ENCODE results near the gene CAMTA1.

Gene CAMTA1

GRCh38 chr1:7738044-7738443, 952.8 kb downstream of the CAMTA1 start:
- no peak for DNase-seq (ENCODE audit: extremely low spot score)
- ChIA-PET POLR2A (no interaction called here), CTCF (no interaction called here)
- TF ChIP-seq ARNT (IDR thresholded peaks at IDR 0.05), result no peak
- no peak for TF ChIP-seq FOXA1 (IDR thresholded peaks at IDR 0.05)
- no peak for TF ChIP-seq HDGF (IDR thresholded peaks at IDR 0.05; ENCODE audit: borderline replicate concordance)
- TF ChIP-seq ELF4 (IDR thresholded peaks at IDR 0.05), result no peak
- TF ChIP-seq SUZ12 (IDR thresholded peaks at IDR 0.05), result no peak
- no peak for TF ChIP-seq CTBP1 (IDR thresholded peaks at IDR 0.05; ENCODE audit: borderline replicate concordance)
- no peak for TF ChIP-seq L3MBTL2 (conservative IDR thresholded peaks at IDR 0.05)
- TF ChIP-seq TARDBP (IDR thresholded peaks at IDR 0.05), result no peak
- no peak for TF ChIP-seq FOXK2 (IDR thresholded peaks at IDR 0.05)
- no peak for TF ChIP-seq PKNOX1 (IDR thresholded peaks at IDR 0.05)
- TF ChIP-seq ZNF384 (IDR thresholded peaks at IDR 0.05), result no peak
- TF ChIP-seq BHLHE40 (IDR thresholded peaks at IDR 0.05; ENCODE audit: borderline replicate concordance), result no peak

DNA sequence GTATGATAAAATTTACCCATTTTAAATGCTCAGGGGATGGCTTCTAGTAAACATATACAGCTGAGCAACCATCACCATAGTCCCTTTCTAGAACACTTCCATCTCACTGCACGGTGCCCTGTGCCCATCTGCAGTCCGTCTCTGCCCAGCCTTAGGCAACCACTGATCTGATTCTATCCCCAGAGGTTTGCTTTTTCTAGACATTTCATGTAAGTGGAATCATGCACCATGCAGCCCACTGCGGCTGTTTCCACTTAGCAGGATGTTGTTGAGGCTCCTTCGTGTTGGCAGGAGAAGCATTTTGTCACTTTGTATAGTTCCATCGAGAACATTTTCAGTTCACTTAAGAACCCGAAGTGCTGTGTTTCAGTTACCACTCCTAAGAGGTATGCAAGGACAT, 958.1 kb downstream of the CAMTA1 start:
- CTCF ChIA-PET, result no interaction called here
- TF ChIP-seq ZNF384 (IDR thresholded peaks at IDR 0.05) (no peak), ARNT (IDR thresholded peaks at IDR 0.05) (no peak), L3MBTL2 (conservative IDR thresholded peaks at IDR 0.05) (no peak), CTBP1 (IDR thresholded peaks at IDR 0.05; ENCODE audit: borderline replicate concordance) (no peak), FOXM1 (IDR thresholded peaks at IDR 0.05; ENCODE audit: borderline replicate concordance) (no peak)
- no peak for DNase-seq (ENCODE audit: extremely low spot score)
- POLR2A ChIA-PET, result no interaction called here

- POLR2A ChIA-PET, result no interaction called here
- CTCF ChIA-PET, result no interaction called here
Measured at GRCh38 chr1:7744882-7745281, 959.6 kb downstream of the CAMTA1 start.

DNA sequence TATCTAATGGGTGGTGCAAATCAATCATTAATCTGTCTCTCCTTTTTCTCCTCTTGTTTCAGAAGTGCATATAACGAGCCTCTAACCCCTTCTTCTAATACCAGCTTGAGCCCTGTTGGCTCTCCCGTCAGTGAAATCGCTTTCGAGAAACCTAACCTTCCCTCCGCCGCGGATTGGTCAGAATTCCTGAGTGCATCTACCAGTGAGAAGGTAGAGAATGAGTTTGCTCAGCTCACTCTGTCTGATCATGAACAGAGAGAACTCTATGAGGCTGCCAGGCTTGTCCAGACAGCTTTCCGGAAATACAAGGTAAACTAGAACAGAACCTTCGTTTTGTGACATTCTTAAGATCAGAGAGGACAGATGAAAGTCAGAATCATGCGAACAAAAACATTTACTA, 960.5 kb downstream of the CAMTA1 start:
- ChIA-PET POLR2A (no interaction called here), CTCF (no interaction called here)
- no peak for DNase-seq (ENCODE audit: extremely low spot score)
- no peak for TF ChIP-seq FOXA1 (IDR thresholded peaks at IDR 0.05)
- no peak for TF ChIP-seq FOXK2 (IDR thresholded peaks at IDR 0.05)
- TF ChIP-seq FOXM1 (IDR thresholded peaks at IDR 0.05; ENCODE audit: borderline replicate concordance), result no peak
- no peak for TF ChIP-seq TARDBP (IDR thresholded peaks at IDR 0.05)
- TF ChIP-seq ELF4 (IDR thresholded peaks at IDR 0.05), result no peak
- no peak for TF ChIP-seq L3MBTL2 (conservative IDR thresholded peaks at IDR 0.05)
- no peak for TF ChIP-seq NFRKB (IDR thresholded peaks at IDR 0.05)
- TF ChIP-seq SP1 (IDR thresholded peaks at IDR 0.05), result no peak
- TF ChIP-seq SUZ12 (IDR thresholded peaks at IDR 0.05), result no peak
- TF ChIP-seq HDGF (IDR thresholded peaks at IDR 0.05; ENCODE audit: borderline replicate concordance), result no peak
- no peak for TF ChIP-seq LEF1 (IDR thresholded peaks at IDR 0.05; ENCODE audit: borderline replicate concordance)
- TF ChIP-seq ZNF384 (IDR thresholded peaks at IDR 0.05), result no peak
- no peak for TF ChIP-seq BHLHE40 (IDR thresholded peaks at IDR 0.05; ENCODE audit: borderline replicate concordance)
- TF ChIP-seq CTBP1 (IDR thresholded peaks at IDR 0.05; ENCODE audit: borderline replicate concordance), result no peak
- TF ChIP-seq ARNT (IDR thresholded peaks at IDR 0.05), result no peak
- no peak for TF ChIP-seq PKNOX1 (IDR thresholded peaks at IDR 0.05)

More at GRCh38 chr1:7744882-7745281, 959.6 kb downstream of the CAMTA1 start:
- no peak for DNase-seq (ENCODE audit: extremely low spot score)
- TF ChIP-seq TARDBP (IDR thresholded peaks at IDR 0.05) (no peak), FOXM1 (IDR thresholded peaks at IDR 0.05; ENCODE audit: borderline replicate concordance) (no peak)

DNA sequence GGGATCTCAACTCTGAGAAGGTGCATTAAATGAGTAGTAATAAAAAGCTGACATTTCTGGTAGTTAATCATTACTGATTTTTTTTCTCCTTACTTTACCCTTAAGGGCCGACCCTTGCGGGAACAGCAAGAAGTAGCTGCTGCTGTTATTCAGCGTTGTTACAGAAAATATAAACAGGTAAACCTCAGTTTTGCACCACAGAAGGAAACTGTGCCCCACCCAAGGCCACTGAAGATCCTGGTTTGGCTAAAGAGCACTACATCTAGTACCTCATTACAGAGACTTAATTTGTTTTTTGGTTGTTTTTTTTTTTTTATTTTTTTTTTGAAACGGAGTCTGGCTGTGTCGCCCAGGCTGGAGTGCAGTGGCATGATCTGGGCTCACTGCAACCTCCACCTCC, 962.4 kb downstream of the CAMTA1 start:
- no peak for TF ChIP-seq TARDBP (IDR thresholded peaks at IDR 0.05)
- TF ChIP-seq HDGF (IDR thresholded peaks at IDR 0.05; ENCODE audit: borderline replicate concordance), result no peak
- TF ChIP-seq SP1 (IDR thresholded peaks at IDR 0.05), result no peak
- TF ChIP-seq SUZ12 (IDR thresholded peaks at IDR 0.05), result no peak
- TF ChIP-seq FOXK2 (IDR thresholded peaks at IDR 0.05), result no peak
- TF ChIP-seq FOXA1 (IDR thresholded peaks at IDR 0.05), result no peak
- TF ChIP-seq ZNF384 (IDR thresholded peaks at IDR 0.05), result no peak
- TF ChIP-seq FOXM1 (IDR thresholded peaks at IDR 0.05; ENCODE audit: borderline replicate concordance), result no peak
- no peak for TF ChIP-seq NFRKB (IDR thresholded peaks at IDR 0.05)
- TF ChIP-seq LEF1 (IDR thresholded peaks at IDR 0.05; ENCODE audit: borderline replicate concordance), result no peak
- TF ChIP-seq CTBP1 (IDR thresholded peaks at IDR 0.05; ENCODE audit: borderline replicate concordance), result no peak
- no peak for TF ChIP-seq ELF4 (IDR thresholded peaks at IDR 0.05)
- ChIA-PET POLR2A (no interaction called here), CTCF (interaction anchor here (1.8 kb wide), 1 partner anchor 79 kb away, joined by 13 read pairs; no protein-coding TSS in a partner anchor)
- DNase-seq (ENCODE audit: extremely low spot score), result no peak

DNA sequence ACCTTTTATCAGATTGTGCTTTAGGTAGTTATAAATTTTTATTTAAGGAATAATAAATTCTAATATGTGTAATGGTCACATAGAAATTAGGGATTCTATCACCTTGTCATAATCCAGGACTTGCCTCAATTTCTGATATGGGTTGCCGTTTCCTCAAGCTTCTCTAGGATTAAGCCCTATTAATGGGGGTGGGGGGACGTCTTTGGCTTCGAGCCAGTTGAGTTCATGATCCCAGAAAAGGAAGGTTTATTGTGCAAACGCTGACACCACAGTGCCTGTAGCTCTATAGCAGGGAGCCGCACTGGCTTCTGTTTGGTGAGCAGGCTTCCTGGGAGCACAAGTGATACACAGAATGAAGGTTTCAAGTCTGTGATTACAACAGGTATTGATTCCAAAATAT, 963.9 kb downstream of the CAMTA1 start:
- ChIA-PET CTCF (interaction anchor here (1.8 kb wide), 1 partner anchor 80 kb away, joined by 13 read pairs; no protein-coding TSS in a partner anchor), POLR2A (no interaction called here)
- TF ChIP-seq SUZ12 (IDR thresholded peaks at IDR 0.05) (no peak), NFRKB (IDR thresholded peaks at IDR 0.05) (no peak), L3MBTL2 (conservative IDR thresholded peaks at IDR 0.05) (no peak), LEF1 (IDR thresholded peaks at IDR 0.05; ENCODE audit: borderline replicate concordance) (no peak), ELF4 (IDR thresholded peaks at IDR 0.05) (no peak), SP1 (IDR thresholded peaks at IDR 0.05) (no peak), ARNT (IDR thresholded peaks at IDR 0.05) (no peak), TARDBP (IDR thresholded peaks at IDR 0.05) (no peak), PKNOX1 (IDR thresholded peaks at IDR 0.05) (no peak), HDGF (IDR thresholded peaks at IDR 0.05; ENCODE audit: borderline replicate concordance) (no peak), CTBP1 (IDR thresholded peaks at IDR 0.05; ENCODE audit: borderline replicate concordance) (no peak), ZNF384 (IDR thresholded peaks at IDR 0.05) (no peak), FOXK2 (IDR thresholded peaks at IDR 0.05) (no peak), FOXA1 (IDR thresholded peaks at IDR 0.05) (no peak), FOXM1 (IDR thresholded peaks at IDR 0.05; ENCODE audit: borderline replicate concordance) (no peak), BHLHE40 (IDR thresholded peaks at IDR 0.05; ENCODE audit: borderline replicate concordance) (no peak)
- DNase-seq (ENCODE audit: extremely low spot score), result no peak
